Hypothalamus (tissue), 51 donors: ENCODE results near the gene NSG1.

ENCODE experiments used
- DNase-seq, 51 donors: peaks; one replicate each; lab custom pipeline; 2025; lab: John Stamatoyannopoulos, UW

Gene NSG1

DNA sequence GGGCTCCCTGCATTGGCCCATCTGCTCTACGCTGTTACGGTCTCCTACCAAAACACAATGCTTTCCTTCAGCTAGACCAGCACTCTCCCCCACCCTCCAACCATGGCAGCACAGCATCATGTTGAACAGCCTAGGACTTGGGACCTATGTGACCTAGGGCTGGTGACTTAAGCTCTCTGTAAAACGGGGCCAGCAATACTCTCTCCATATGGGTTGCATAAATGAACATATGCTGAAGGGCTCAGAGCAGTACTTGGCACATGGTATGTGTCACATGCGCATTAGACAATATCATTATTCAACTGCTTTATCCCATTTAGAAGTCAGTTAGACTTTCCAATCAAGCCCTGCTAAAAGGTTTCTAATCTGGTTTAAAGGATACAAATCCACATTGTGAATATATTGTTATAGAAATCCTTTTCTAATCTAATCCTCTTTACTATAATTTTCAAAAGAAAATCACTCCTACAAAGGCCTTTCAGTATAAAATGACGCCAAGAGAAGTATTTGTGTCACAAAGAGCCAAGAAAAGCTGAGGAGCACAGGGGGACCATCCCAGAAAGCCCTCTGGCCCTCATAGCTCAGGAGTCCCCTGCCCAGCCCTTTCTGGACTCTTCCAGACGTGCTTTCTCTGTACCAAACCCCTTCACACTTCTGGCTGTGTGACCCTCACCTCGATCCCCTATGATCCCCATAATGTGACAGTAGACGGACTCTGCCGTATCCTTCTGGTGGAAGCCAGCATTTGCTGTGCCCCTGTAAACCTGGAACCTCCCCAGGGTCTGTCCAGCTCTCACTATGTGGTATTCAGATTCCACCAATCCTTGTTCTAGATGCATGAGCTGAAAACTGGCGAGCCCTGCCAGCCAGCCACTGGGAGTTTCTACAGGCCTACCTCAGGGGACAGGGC lies 42.3 kb downstream of the NSG1 start:
- DNase-seq, result no peak

DNA sequence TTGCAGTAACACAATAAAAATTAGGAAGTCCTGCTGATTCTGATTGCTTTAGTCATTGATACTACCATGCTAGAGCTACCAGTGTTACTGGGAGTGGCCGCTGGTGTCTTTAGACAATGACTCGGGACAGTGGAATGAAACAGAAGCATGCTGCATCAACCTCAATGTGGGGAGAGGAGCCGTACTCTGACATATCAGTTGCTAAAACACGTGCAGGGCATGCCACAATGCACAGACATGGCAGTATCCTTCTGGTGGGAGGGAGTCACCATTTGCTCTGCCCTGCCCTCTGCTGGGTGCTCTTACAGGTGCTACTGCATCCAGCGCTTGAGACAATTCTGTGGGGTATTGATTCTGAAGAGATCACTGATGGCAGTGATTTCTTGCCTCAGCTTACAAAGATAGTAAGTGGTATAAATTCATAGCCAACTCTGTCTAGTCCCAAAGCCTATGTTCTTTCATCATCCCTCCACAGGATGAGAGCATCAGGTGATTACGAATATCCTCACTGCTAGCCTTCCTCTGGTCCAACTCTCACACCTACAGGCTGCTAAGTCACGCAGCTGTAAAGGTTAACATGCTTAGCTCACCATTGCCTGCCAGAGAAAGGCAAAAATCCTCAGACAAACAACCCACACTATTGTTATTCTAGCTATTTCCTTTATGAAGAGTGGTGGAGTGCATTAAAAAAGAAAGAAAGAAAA lies 43.7 kb downstream of the NSG1 start:
- DNase-seq, result peak in 7 of 51 donors; percentile 2 to 35 (median 19)

- DNase-seq, result no peak
These were observed 45.6 kb downstream of the NSG1 start for GRCh38 chr4:4432341-4433125.

DNA sequence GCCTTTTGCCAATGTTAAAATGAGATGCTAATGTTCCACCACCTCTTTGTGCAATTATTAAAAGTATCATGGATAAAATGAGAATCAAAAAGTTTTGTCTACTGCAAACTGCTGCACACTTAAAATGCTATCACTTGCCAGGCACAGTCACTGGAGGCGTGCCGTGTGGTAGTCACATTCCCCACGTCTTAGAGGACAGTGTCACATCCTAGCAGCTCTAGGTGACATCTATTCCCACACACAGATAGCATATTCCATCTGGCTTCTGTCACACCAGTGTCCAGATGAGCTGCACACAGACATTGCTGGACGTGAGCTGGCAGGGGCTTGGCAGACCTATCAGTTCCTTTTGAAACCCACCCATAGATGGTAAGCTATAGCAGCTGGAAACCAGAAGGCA lies 47.0 kb downstream of the NSG1 start:
- DNase-seq, result no peak

GRCh38 chr4:4436244-4436823 lies 49.4 kb downstream of the NSG1 start:
- DNase-seq, result no peak

- no peak for DNase-seq
These were observed 51.0 kb downstream of the NSG1 start for GRCh38 chr4:4437798-4438470.

DNA sequence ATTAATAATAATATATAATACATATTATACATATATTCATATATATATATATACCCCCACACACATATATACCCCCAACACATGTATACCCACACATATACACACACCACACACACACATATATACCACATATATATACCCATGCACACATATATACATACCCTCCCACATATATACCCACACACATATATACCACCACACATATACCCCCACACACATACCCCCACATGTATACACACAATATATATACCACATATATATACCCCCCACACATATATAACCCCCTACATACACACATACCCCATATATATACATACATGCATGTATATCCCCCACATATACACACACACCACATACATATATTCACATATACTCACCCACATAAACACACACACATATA lies 52.0 kb downstream of the NSG1 start:
- no peak for DNase-seq

DNA sequence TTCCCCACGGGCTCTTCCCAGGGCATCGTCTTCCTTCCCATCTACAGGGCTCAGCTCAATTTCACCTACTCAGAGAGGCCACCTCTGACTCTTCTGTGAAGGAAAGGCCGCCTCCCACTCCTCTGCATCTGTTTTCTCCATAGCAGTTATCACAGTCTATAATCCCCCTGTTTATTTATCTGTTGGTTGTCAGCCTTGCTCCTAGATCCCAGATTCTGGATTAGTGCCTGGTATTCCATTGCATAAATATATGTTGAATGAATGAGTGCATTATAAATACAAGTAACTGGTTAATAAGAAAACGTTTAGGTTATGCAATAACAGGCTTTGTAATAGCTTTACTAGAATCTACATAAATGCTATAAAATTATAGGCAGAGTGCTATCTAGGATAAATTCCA lies 52.9 kb downstream of the NSG1 start:
- DNase-seq, result no peak

DNA sequence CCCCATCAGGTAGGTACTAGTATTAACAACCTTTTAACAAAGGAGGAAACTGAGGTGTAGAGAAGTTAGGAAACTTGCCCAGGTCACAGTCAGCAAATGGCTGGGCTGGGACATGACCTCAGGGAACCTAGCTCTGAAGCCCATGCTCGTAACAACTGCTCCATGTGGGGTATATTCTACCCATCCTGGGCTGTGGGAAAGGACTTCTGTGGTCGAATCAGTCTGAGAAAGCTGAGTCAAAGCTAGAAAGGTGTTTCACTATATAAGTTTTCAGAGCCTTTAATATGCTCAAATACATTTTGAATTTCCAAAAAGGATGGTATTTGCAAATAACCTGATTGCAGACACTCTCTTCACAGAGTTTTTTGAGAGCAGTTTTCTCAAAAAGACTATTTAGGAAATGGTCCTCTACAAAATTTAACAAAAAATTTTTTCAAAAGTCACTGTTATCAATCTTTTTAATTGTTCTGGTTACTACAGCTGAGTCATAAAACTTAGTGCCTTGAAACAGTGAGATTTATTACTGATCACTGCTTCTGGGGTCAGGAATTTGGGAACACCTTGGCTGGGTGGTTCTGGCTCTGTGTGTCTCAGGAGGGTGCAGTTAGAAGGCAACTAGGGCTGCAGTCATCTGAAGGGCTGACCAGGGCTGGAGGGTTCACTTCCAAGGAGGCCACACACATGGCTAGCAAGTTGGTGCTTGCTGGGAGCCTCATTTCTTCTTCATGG lies 53.6 kb downstream of the NSG1 start:
- DNase-seq, result no peak

GRCh38 chr4:4443821-4444220 lies 56.9 kb downstream of the NSG1 start:
- no peak for DNase-seq

DNA sequence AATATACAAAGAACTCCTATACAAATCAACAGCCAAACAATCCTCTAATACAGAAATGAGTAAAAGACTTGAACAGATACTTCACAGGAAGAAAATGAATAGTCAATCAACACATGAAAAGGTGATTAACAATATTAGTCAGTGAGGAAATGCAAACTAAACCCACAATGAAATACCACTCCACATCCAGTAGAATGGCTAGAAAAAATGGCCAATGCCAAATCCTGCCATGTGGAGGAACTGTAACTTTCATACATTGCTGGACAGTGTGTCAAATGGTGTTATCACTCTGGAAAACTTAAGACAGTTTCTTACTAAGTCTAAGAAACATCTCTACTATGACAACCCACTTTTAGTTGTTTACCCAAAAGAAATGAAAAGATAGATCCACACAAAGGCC lies 59.5 kb downstream of the NSG1 start:
- DNase-seq, result no peak

DNA sequence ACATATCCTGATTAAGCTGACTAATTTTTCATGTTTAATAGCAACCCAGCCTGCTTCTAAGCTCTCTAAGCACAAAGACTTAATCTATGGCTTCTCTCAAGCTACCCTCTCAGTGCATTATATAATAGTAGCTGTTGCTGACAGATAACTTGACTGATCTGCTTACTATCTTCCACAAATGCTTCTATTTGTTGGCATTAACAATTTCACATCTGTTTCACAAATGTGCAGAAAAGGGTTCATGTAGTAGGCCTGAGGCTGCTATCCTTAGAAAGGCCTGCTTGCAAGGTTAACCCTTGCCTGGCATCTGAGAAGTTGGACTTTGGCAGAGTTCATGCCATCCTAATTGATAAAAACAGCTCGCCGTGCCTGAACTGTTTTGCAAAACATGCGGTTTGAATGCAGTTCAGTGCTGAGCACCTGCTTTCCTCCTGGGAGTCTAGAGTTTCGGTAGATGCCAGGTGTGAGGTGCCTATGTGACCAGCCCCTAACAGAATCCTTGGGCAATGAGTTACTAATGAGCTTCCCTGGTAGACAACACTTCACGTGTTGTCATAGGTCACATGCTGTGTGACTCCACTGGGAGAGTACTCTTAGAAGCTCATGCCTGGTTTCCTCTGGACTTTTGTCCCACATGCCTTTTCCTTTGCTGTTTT lies 68.4 kb downstream of the NSG1 start:
- no peak for DNase-seq

DNA sequence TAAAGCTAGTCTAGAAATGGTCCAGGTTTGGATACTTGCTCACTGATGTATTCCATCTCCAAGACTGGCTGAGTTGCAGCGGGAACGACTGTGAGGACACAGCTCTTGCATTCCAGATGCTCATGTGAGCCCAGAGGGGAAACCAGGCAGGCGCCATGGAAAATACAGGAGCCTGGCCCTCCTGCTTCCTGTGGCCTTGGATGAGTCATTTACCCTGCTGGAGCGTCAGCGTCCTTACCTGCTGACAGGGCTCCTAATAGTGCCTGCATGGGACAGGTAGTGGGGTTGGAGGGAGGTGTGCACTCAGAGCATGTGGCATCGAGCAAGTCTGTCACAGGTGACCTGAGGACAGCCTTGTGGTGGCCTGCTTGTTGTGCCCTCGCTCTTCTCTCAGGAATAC lies 69.4 kb downstream of the NSG1 start:
- DNase-seq, result no peak

GRCh38 chr4:4456816-4457578 lies 70.1 kb downstream of the NSG1 start:
- DNase-seq, result no peak

- no peak for DNase-seq
These were observed 71.1 kb downstream of the NSG1 start for GRCh38 chr4:4457803-4458553.

GRCh38 chr4:4459181-4459580 lies 72.3 kb downstream of the NSG1 start:
- DNase-seq, result no peak

GRCh38 chr4:4460759-4461158 lies 73.9 kb downstream of the NSG1 start:
- DNase-seq, result no peak

GRCh38 chr4:4461178-4461577 lies 74.3 kb downstream of the NSG1 start:
- no peak for DNase-seq
